T-helper 1 cell treated with Interleukin-12 subunit alpha and Interleukin-12 subunit beta and Interleukin-4 antibody, amounts not matched to agents 30 ng/mL and 1 ng/mL, for 36 hours (primary cell): ENCODE results near the gene PROB1. TPM values are rescaled to one million over a fixed set of nuclear protein-coding genes. Genes with fewer than 3 reads are reported as not detected.
"Not testable (repeated sequence)": the region's sequence is repeated elsewhere in the genome, so short reads cannot be mapped to it uniquely, and the experiment has no call there.

Source experiments
- intact Hi-C: fragments of 100-400 bp; cut with micrococcal nuclease; formaldehyde crosslinking; loops from one replicate; pipeline ENCODE4 v1.15.1; 2024
- total RNA-seq: library from RNA; stranded (reverse); gene quantifications from 2 replicates; pipeline ENCODE4 v1.2.3, GENCODE V29; 2022

Gene PROB1
- total RNA-seq, 1 donor from 2014 or later: 5.2 TPM

- intact Hi-C loops: no loop called here
Observed at GRCh38 chr5:139381837-139382761, 12.8 kb downstream of the PROB1 start.

GRCh38 chr5:139379626-139380449, 15.1 kb downstream of the PROB1 start:
- intact Hi-C loops: no loop called here

GRCh38 chr5:139378941-139379361, 16.0 kb downstream of the PROB1 start:
- intact Hi-C loops: no loop called here

GRCh38 chr5:139378101-139378825, 16.6 kb downstream of the PROB1 start:
- intact Hi-C loops: no loop called here

- intact Hi-C loops: no loop called here
Observed at GRCh38 chr5:139377226-139377625, 17.7 kb downstream of the PROB1 start.

GRCh38 chr5:139376364-139376763, 18.5 kb downstream of the PROB1 start:
- intact Hi-C loops: no loop called here

GRCh38 chr5:139374909-139375308, 20.0 kb downstream of the PROB1 start:
- intact Hi-C loops: no loop called here

- intact Hi-C loops: no loop called here
Observed at GRCh38 chr5:139371482-139372435, 23.1 kb downstream of the PROB1 start.

- intact Hi-C loops: no loop called here
Observed at GRCh38 chr5:139369181-139369580, 25.7 kb downstream of the PROB1 start.

- intact Hi-C loops: no loop called here
Observed at GRCh38 chr5:139368613-139369012, 26.3 kb downstream of the PROB1 start.

- intact Hi-C loops: no loop called here
Observed at GRCh38 chr5:139364466-139364865, 30.4 kb downstream of the PROB1 start.

GRCh38 chr5:139363937-139364336, 31.0 kb downstream of the PROB1 start:
- intact Hi-C loops: loop anchor here (2.0 kb wide), 1 partner anchor 29 kb away; no protein-coding TSS in a partner anchor

- intact Hi-C loops: loop anchor here (2.0 kb wide), 1 partner anchor 31 kb away; no protein-coding TSS in a partner anchor
Observed at GRCh38 chr5:139361835-139362429, 33.0 kb downstream of the PROB1 start.

GRCh38 chr5:139360384-139360783, 34.5 kb downstream of the PROB1 start:
- intact Hi-C loops: no loop called here

- intact Hi-C loops: no loop called here
Observed at GRCh38 chr5:139358064-139358463, 36.8 kb downstream of the PROB1 start.

GRCh38 chr5:139355900-139356299, 39.0 kb downstream of the PROB1 start:
- intact Hi-C loops: not testable (repeated sequence)

GRCh38 chr5:139354186-139354585, 40.7 kb downstream of the PROB1 start:
- intact Hi-C loops: no loop called here

- intact Hi-C loops: loop anchor here (10.0 kb wide), 1 partner anchor 1013 kb away; the partner anchor contains the start of genes CDC25C and FAM53C
Observed at GRCh38 chr5:139347863-139348262, 47.0 kb downstream of the PROB1 start.

GRCh38 chr5:139345442-139345841, 49.5 kb downstream of the PROB1 start:
- intact Hi-C loops: loop anchor here (10.0 kb wide), 1 partner anchor 1011 kb away; the partner anchor contains the start of genes CDC25C and FAM53C
